Spleen (tissue), 7 donors: ENCODE data around the gene ZFYVE1.

ENCODE experiments used
- CTCF ChIP-seq, 11 experiments: fragments of 200-600 bp in 7 of 11; fragments of 450-650 bp in 4 of 11; sonication (generic) in 4 of 11; IDR thresholded peaks in 8 of 11; conservative IDR thresholded peaks in 3 of 11; 1 replicate in 7 of 11; 2 replicates in 4 of 11; pipeline versions ENCODE4 v1.4.0 to v1.8.0; 2016 to 2021; ENCODE audit warnings: antibody characterized with exemption in 11 of 11, inconsistent platforms in 4 of 11, mild to moderate bottlenecking in 1 of 11
- POLR2A ChIP-seq, 3 donors: fragments of 450-650 bp; IDR thresholded peaks; one replicate each; pipeline ENCODE4 v1.5.1; 2017; ENCODE audit warnings: antibody characterized with exemption in 3 of 3, mild to moderate bottlenecking in 1 of 3
- donor health status: DM: no; HTN: no; CAD: no; lungs with moderate emphysema.
- donor health status: DM: no; HTN: no; CAD: no.
- donor health status: DM: no; HTN: no; CAD: no.

GRCh38 chr14:72952171-72952570 is 74.7 kb downstream of the ZFYVE1 start:
- TF ChIP-seq POLR2A (IDR thresholded peaks at IDR 0.05), result no peak
- TF ChIP-seq CTCF (IDR thresholded peaks at IDR 0.05 in 8 of 11, conservative IDR thresholded peaks at IDR 0.05 in 3 of 11), result no peak
